ENCODE data around the gene CXADR.

DNA sequence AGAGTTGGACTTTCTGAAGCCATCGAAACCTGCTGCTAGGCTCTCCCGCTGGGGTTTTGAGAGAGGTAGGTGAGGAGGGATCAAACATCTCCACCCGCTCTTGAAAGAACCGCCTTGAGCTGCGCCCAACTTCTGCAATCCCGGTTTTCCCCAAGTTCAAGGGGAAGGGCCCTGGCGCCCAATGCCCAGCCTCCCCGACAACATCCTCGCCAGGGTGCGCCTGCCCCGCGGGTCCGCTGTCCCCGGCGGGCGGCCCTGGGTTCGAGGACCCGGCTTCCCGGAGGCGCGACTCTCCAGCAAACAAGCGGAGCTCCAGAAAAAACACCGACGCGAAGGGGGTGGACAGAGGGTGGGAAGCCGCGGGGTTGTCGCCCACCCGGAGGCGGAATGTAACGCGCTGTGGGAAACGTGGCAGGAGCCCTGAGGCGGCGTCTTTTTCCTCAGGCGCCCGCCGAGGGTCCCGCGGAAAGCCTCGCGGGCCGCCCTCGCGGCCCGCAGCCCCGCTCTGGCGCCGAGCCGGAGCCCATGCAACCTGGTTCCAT lies 99.3 kb downstream of the CXADR start:
- TF ChIP-seq, protein P1, sequence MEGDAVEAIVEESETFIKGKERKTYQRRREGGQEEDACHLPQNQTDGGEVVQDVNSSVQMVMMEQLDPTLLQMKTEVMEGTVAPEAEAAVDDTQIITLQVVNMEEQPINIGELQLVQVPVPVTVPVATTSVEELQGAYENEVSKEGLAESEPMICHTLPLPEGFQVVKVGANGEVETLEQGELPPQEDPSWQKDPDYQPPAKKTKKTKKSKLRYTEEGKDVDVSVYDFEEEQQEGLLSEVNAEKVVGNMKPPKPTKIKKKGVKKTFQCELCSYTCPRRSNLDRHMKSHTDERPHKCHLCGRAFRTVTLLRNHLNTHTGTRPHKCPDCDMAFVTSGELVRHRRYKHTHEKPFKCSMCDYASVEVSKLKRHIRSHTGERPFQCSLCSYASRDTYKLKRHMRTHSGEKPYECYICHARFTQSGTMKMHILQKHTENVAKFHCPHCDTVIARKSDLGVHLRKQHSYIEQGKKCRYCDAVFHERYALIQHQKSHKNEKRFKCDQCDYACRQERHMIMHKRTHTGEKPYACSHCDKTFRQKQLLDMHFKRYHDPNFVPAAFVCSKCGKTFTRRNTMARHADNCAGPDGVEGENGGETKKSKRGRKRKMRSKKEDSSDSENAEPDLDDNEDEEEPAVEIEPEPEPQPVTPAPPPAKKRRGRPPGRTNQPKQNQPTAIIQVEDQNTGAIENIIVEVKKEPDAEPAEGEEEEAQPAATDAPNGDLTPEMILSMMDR (IDR thresholded peaks at IDR 0.05) = no peak
- no peak for TF ChIP-seq POLR2A (IDR thresholded peaks at IDR 0.05)

All from thyroid gland (tissue), 4 donors.